Mucosa of rectum (tissue), 2 donors: ENCODE results near the gene SUFU.

ENCODE experiments used
- H3K27ac ChIP-seq, 2 donors: one replicate each; pipeline ENCODE4 v1.7.0; 2013; ENCODE audit warnings: inconsistent platforms in 2 of 2, low read depth in 2 of 2, low read length in 2 of 2
- H3K27me3 ChIP-seq, 2 donors: one replicate each; pipeline ENCODE4 v1.7.0; 2013; ENCODE audit warnings: low read length in 2 of 2; ENCODE audit not compliant: control insufficient read depth in 2 of 2, insufficient read depth in 2 of 2
- H3K36me3 ChIP-seq, 2 donors: one replicate each; pipeline ENCODE4 v1.7.0; 2013; ENCODE audit warnings: low read length in 2 of 2; ENCODE audit not compliant: control insufficient read depth in 2 of 2, insufficient read depth in 2 of 2
- H3K4me1 ChIP-seq, 2 donors: one replicate each; pipeline ENCODE4 v1.7.0; 2013; ENCODE audit warnings: low read length in 2 of 2, mild to moderate bottlenecking in 1 of 2; ENCODE audit not compliant: control insufficient read depth in 2 of 2, insufficient read depth in 2 of 2
- H3K4me3 ChIP-seq, 2 donors: one replicate each; pipeline ENCODE4 v1.7.0; 2013; ENCODE audit warnings: low read length in 2 of 2
- H3K9ac ChIP-seq, 2 donors: one replicate each; pipeline ENCODE4 v1.7.0; 2013; ENCODE audit warnings: low read length in 2 of 2, low read depth in 1 of 2, mild to moderate bottlenecking in 1 of 2
- H3K9me3 ChIP-seq, 2 donors: one replicate each; pipeline ENCODE4 v1.7.0; 2013; ENCODE audit warnings: low read length in 2 of 2; ENCODE audit not compliant: control insufficient read depth in 2 of 2
- donor health status: healthy.
- donor health status: Normal muscosa, but diverticular disease.

Gene SUFU

GRCh38 chr10:102593074-102593803, 89.5 kb downstream of the SUFU start:
- H3K4me1 ChIP-seq: peaks cover 4 to 9% of the 10 kb centered on the region in 2 donors
- no peaks in the 10 kb centered on the region for H3K9me3 ChIP-seq
- no peak overlapping the region for H3K27ac ChIP-seq
- no peak overlapping the region for H3K4me3 ChIP-seq
- H3K36me3 ChIP-seq: peaks cover 2 to 16% of the 10 kb centered on the region in 2 donors
- H3K9ac ChIP-seq: no peak overlapping the region
- H3K27me3 ChIP-seq: no peaks in the 10 kb centered on the region

- peaks cover 4 to 9% of the 10 kb centered on the region in 2 donors for H3K4me1 ChIP-seq
- peaks cover 2 to 16% of the 10 kb centered on the region in 2 donors for H3K36me3 ChIP-seq
- H3K9ac ChIP-seq: no peak overlapping the region
- H3K9me3 ChIP-seq: no peaks in the 10 kb centered on the region
- no peaks in the 10 kb centered on the region for H3K27me3 ChIP-seq
- H3K27ac ChIP-seq: no peak overlapping the region
- no peak overlapping the region for H3K4me3 ChIP-seq
Observed at GRCh38 chr10:102593804-102594079, 90.0 kb downstream of the SUFU start.

- H3K9me3 ChIP-seq: no peaks in the 10 kb centered on the region
- H3K27me3 ChIP-seq: no peaks in the 10 kb centered on the region
- H3K36me3 ChIP-seq: peaks cover 4 to 24% of the 10 kb centered on the region in 2 donors
- peaks cover 4 to 9% of the 10 kb centered on the region in 2 donors for H3K4me1 ChIP-seq
- no peak overlapping the region for H3K27ac ChIP-seq
- no peak overlapping the region for H3K4me3 ChIP-seq
- no peak overlapping the region for H3K9ac ChIP-seq
Observed at GRCh38 chr10:102595293-102595692, 91.5 kb downstream of the SUFU start.

- no peak overlapping the region for H3K4me3 ChIP-seq
- H3K36me3 ChIP-seq: peaks cover 4 to 29% of the 10 kb centered on the region in 2 donors
- H3K9me3 ChIP-seq: no peaks in the 10 kb centered on the region
- no peak overlapping the region for H3K27ac ChIP-seq
- H3K27me3 ChIP-seq: no peaks in the 10 kb centered on the region
- peaks cover 4 to 9% of the 10 kb centered on the region in 2 donors for H3K4me1 ChIP-seq
- no peak overlapping the region for H3K9ac ChIP-seq
Observed at GRCh38 chr10:102595897-102596296, 92.1 kb downstream of the SUFU start.

GRCh38 chr10:102596506-102596971, 92.8 kb downstream of the SUFU start:
- no peaks in the 10 kb centered on the region for H3K9me3 ChIP-seq
- H3K27ac ChIP-seq: no peak overlapping the region
- H3K36me3 ChIP-seq: peaks cover 5 to 29% of the 10 kb centered on the region in 2 donors
- H3K4me3 ChIP-seq: no peak overlapping the region
- peaks cover 4 to 9% of the 10 kb centered on the region in 2 donors for H3K4me1 ChIP-seq
- H3K9ac ChIP-seq: no peak overlapping the region
- no peaks in the 10 kb centered on the region for H3K27me3 ChIP-seq

- Histone ChIP-seq H3K9ac (no peak overlapping the region), H3K4me1 (peaks cover 4 to 9% of the 10 kb centered on the region in 2 donors), H3K4me3 (no peak overlapping the region), H3K9me3 (no peaks in the 10 kb centered on the region), H3K27ac (peak overlapping the region in 1 of 2 donors; percentile 46), H3K36me3 (peaks cover 6 to 29% of the 10 kb centered on the region in 2 donors), H3K27me3 (no peaks in the 10 kb centered on the region)
Observed at GRCh38 chr10:102597131-102597991, 93.6 kb downstream of the SUFU start.

- Histone ChIP-seq H3K4me3 (no peak overlapping the region), H3K9ac (no peak overlapping the region), H3K4me1 (peaks cover 4 to 9% of the 10 kb centered on the region in 2 donors), H3K27me3 (no peaks in the 10 kb centered on the region), H3K27ac (no peak overlapping the region), H3K36me3 (peaks cover 6 to 29% of the 10 kb centered on the region in 2 donors), H3K9me3 (no peaks in the 10 kb centered on the region)
Observed at GRCh38 chr10:102598243-102598642, 94.5 kb downstream of the SUFU start.

- H3K36me3 ChIP-seq: peaks cover 11 to 33% of the 10 kb centered on the region in 2 donors
- no peak overlapping the region for H3K4me3 ChIP-seq
- peaks cover 4 to 9% of the 10 kb centered on the region in 2 donors for H3K4me1 ChIP-seq
- H3K9ac ChIP-seq: no peak overlapping the region
- no peaks in the 10 kb centered on the region for H3K27me3 ChIP-seq
- H3K9me3 ChIP-seq: no peaks in the 10 kb centered on the region
- H3K27ac ChIP-seq: peak overlapping the region in 1 of 2 donors; percentile 9
Observed at GRCh38 chr10:102599565-102600327, 96.0 kb downstream of the SUFU start.

- H3K9ac ChIP-seq: no peak overlapping the region
- peaks cover 4 to 9% of the 10 kb centered on the region in 2 donors for H3K4me1 ChIP-seq
- H3K27me3 ChIP-seq: no peaks in the 10 kb centered on the region
- peaks cover 11 to 33% of the 10 kb centered on the region in 2 donors for H3K36me3 ChIP-seq
- H3K27ac ChIP-seq: no peak overlapping the region
- no peak overlapping the region for H3K4me3 ChIP-seq
- H3K9me3 ChIP-seq: no peaks in the 10 kb centered on the region
Observed at GRCh38 chr10:102600816-102601215, 97.0 kb downstream of the SUFU start.
